ENCODE results near the gene GK. TPM values are rescaled to one million over a fixed set of nuclear protein-coding genes. Genes with fewer than 3 reads are reported as not detected.
"Not testable (repeated sequence)": the region's sequence is repeated elsewhere in the genome, so short reads cannot be mapped to it uniquely, and the experiment has no call there.

Gene GK
- polyA plus RNA-seq, 5 donors: 6.5 to 10.1 (median 8.9) TPM

DNA sequence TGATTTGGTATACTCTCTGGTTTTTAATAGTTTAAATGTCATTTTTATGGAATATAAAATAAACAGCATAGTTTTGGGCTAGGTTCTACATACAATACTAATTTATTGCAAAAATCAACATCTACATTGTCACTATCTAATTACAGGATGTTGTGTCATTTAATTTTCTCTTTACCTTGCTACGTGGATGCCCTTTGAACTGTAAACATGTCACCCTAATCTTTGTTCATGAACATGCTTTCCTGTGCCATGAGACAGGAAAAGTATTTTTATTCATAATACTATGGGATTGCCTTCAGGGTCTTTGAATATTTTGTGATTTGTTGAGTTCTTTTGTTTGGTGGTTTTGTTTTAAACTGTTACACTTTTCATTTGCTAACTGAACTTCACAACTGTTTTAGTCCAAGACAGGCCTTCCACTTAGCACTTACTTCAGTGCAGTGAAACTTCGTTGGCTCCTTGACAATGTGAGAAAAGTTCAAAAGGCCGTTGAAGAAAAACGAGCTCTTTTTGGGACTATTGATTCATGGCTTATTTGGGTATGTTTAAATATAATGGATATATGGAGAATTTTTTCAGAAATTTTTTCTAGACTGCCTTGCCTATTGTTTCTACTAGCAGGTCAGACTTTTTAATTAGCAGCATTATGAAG, 40.9 kb downstream of the GK start:
- no peak for DNase-seq

DNA sequence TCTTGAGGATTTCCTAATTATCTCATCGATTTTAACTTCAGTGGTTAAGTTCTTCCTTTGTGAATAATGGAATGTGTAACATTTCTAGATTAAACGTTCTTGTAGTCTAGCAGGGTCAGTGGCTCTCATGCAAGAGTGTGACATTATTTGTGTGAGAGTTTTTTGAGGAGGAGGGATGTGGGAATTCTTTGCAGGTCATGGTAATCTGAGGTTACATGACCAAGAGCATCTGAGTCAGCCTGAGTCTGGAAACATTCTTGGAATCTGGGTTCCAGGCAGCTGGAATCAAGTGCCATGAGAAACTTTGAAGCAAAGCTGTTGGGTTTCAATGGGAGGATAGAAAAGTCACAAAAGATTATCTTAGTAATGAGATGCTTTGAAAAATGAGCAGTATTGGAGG, 49.5 kb downstream of the GK start:
- no peak for DNase-seq

DNA sequence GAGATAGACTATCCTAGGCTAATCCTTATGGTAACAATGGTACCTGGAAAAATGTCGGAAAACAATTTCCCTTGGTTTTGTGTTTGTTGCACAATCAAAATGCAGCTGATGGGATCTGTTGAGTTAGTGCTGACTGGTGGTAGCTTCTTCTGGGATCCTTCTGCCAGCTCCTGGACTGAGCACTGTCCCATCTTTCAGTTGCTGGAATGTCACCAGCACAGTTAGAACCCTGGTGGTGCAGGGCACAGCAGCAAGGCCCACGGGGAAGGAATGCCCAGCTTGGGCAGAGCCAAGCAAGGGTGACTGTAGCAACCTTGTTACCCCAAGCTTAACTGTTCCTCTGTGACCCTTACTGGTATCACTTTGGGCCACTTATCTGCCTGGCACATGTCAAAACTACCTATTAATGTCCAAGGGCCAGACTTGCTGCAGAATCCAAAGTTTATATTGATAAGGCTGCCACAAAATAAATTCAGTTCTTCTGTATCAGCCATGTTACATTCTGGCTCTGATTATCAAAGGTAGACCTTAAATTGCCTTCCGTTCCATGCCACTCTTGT, 53.1 kb downstream of the GK start:
- no peak for DNase-seq

DNA sequence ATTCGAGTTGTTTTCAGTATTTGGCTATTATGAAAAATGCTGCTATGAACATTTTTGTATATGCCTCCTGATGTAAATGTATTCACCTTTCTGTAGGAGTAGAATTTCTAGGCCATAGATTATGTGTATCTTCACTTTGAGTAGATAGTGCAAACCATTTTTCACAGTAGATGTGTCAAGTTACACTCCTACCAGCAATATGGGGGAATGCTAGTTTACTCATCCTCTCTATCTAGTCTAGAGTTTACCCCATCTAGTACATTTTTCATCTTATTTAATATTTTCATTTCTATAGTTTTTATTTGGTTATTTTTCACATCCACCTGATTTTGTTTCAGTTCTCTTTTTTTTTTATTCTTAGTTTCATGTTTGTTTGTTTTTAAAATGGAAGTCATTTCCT, 59.0 kb downstream of the GK start:
- no peak for DNase-seq

DNA sequence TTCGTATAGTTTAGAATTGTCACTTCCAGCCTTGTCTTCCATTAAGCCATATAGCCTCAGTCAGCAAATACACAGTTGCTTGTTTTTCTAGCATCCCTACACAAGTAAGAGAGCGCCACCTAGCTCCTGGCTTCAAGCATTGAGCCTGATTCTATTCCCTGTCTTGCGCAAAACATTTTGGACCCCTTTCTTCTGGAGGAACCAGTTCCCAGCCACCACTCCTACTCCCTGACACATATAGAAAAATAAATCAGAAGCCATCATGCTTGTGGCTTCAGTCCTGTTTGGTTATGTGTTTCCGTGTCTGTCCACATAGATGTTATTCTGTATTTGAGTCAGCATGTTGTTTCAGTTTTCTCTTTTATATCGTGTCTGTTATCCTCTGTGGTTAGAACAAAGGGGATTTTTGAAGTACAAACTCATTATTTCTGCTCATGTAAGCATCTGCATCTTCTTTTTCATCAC, 59.9 kb downstream of the GK start:
- DNase-seq: peak; percentile 14 to 30

DNA sequence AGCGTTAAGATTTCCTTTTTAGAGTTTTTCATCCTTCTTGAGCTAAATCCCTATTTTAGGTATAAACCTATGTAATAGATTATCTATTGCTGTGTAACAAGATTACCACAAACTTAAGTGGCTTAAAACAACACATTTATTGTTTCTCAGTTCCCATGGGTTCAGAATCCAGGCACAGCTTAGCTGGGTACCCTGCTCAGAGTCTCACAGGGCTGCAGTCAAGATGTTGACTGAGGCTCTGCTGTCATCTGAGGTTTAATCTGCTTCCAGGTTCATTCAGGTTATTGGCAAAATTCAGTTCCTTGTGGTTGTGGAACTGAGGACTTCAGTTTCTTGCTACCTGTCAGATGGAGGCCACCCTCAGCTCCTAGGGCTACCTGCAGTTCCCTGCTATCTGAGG, 60.9 kb downstream of the GK start:
- DNase-seq: no peak

DNA sequence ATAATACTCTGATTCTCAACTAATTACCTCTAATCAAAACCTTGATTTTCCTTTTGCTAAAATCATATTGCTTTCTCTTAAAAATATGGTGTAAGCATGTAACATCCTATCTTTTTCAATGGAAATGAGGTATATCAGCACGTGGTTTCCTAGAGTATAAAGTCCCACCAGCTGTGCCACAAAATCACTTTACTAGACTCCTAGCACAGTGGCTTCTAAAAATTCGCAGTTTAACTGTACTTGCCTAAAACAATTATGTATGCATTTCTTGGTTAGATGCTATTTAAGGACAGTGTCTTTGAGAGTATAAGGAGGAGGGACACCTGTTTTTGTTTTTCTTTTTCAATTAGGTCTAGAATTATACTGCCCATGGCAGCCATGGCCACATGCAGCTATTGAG, 62.8 kb downstream of the GK start:
- DNase-seq: no peak

DNA sequence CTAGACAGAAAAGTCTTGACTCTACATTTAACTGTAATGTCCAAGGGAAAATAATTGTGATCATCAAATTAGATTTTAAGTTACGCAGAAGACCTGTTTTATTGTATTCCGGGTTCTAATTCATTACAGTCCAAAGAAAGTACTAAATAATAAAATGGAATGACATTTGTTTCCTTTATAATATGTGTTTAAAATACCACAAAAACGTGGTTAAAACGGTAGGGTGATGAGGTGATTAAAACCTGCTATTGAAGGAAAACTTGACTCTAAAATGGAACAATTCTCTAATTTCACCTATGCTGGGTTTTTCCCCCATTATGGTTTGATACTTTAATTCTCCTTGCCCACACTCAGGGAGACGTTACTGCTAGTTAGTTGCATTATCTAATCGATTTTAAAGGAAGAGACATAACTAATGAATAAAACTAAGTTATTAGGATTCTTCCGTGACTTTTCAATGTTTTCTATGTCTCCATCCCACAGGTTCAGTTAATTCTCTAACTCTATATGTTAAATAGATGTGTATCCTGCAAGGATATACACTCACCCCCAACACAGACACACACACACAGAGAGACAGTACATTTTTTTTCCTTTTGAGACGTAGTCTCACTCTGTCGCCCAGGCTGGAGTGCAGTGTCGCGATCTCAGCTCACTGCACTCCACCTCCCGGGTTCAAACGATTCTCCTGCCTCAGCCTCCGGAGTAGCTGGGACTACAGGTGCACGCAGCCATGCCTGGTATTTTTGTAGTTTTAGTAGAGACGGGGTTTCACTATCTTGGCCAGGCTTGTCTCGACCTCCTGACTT, 80.8 kb downstream of the GK start:
- DNase-seq: no peak

DNA sequence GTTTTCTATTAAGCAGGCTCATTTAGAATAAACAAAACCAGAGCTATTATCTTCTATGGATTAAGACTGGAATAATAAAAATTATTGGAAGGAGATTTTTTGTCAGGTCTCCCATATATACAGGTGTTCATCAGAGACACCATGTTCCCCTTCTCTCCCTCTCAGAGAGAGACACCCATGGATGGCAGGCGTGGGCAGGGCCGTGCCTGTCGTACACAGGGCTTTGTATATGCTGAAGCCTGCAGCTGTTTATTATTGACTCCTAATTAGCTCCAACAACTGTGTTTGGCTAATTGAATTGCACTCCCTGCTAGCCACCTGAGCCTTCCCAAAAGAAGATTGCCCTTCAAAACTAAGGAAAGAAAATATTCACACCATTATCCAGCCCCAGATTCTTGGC, 81.6 kb downstream of the GK start:
- no peak for DNase-seq

DNA sequence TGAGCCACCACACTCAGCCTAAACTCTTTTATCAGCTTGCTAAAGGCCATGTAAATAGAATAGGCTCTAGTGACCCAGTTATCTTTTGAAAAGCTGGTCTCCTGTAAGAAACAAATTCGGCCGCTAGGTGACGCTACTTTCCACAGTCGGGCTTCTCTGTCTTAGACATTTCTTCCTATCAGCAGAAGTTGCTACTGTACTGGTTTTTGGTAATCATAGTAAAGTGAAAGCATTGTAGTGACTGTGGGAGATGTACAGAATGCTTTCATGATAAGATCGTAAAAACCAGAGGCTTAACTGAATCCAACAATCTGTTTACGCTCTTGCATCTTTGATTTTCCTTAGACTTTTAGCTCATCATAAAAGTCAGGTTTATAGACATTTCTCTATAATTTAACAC, 82.6 kb downstream of the GK start:
- DNase-seq: peak; percentile 16 to 32

DNA sequence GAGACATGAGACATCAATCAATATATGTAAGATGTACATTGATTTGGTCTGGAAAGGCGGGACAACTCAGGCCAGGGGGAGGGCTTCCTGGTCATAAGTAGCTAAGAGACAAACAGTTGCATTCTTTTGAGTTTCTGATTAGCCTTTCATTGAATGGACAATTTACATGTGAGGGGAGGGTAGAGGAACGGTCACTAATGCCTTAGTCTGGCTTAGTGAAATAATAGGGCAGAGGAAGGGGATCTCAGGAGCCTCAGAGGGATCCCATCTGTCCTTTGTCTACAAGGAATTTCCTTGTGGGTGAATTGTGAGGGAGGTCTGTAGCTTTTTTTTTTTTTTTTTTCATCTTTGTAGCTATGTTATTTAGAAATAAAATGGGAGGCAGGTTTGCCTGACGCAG, 88.3 kb downstream of the GK start:
- DNase-seq: no peak

DNA sequence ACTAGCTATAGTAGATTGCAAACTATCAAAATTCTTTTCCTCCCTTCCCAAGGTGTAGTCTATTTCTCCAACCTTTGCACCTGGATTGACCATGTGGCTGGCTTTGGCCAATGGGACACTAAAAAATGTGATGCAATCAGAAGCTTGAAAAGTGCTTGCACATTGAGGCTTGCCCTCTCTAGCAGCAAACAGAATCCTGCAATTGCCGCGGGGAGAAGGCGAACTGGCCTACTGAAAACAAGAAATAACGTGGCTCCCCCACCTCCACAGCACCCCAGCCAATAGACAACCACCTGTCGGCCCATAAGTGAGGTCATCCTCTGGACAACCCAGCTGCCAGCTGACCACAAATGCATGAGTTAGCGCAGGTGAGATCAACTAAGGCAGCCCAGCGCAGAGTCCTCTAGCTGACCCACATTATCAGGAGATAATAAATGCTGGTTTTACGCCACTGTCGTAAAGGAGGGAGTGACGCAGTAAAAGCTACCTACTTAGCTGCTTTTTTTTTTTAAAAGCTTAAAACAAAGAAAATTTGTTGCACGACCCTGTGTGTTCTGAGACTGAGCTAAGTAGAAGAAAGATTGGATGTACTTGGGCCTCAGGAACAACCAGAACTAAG, 95.2 kb downstream of the GK start:
- DNase-seq: no peak

DNA sequence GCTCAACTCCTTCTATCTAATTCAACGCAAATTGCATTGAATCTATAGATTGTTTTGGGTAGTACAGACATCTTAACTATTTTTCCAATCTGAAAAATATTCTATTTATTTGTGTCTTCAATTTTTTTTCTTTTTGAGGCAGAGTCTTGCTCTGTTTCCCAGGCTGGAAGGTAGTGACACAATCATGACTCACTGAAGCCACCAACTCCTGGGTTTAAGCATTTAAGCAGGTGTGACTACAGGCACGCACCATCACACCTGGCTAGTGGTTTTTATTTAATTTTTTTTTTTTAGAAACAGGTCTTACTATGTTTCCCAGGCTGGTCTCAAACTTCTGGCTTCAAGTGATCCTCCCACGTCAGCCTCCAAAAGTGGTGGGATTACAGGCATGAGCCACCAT, 98.3 kb downstream of the GK start:
- no peak for DNase-seq

DNA sequence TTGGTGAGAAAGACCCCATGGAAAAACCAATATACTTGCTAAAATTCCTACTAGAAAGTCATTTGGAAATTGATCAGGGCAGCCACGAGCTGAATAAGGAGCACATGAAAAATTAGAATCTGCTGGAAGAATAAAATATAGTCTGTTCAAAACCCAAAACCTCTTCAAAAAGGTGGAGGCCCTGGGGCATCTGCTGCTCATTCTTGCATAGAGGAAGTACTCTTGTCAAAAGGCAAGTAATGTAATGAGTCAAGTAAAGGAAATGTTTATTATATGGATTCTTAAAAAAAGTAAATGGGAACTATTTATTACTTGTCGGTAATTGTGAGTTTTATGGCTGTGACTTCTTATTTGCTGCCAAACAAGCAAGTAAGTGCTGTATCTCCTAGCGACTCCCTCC, 109.5 kb downstream of the GK start:
- no peak for DNase-seq

DNA sequence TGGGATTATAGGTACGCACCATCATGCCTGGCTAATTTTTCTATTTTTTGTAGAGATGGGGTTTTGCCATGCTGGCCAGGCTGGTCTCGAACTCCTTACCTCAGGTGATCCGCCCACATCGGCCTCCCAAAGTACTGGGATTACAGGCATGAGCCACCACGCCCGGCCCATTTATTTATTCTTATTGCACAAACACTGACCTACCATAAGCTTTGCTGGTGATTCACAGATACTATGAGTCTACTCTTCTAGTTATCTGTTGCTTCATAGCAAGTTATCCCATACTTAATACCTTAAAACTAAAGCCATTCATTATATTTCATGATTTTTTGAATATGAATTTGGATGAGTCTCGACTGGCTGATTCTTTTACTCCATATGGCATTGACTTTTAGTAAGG, 120.5 kb downstream of the GK start:
- DNase-seq: not testable (repeated sequence)

DNA sequence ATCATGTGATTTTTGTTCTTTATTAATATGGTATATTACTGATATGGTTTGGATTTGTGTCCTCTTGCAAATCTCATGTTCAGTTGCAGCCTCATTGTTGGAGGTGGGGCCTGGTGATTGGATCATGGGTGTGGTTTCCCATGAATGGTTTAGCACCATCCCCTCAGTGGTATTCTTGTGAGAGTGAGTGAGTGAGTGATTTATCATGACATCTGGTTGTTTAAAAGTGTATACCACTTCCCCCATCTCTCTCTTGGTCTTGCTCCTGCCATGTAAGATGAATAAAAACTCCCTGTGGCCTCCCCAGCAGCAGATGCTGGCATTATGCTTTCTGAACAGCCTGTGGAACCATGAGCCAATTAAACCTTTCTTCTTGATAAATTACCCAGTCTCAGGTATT, 124.4 kb downstream of the GK start:
- DNase-seq: no peak

DNA sequence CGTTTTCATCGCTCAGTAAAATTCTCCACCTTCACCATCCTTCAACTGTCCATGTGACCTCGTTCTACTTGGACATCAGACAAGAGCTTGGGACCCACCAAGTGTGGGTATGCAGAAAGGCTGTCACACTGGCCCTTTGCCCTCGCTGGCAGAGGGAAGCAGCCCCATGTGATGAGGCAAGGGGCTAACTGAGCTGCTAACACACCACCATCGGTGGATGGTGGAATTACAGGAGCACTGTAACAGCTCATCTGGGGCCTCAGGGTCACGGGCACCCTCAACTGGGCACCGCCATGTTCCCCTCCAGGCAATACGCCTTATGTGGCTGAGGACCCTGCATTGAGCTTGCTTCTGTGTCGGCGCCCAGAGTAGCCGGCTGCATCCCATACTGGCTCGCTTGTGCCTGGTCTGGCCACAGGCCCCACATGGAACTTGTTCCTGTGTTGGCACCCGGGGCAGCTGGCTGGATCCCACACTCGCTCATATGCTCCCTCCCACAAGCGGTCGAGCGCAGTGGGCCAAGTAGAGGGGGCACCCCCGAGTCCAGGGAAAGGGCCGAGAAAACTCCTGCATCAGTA, 126.3 kb downstream of the GK start:
- no peak for DNase-seq

Other genes starting within 250 kb of the GK start
- gene TASL, start 75.7 kb upstream of the GK start, polyA plus RNA-seq (ENCODE audit: insufficient read depth in 1 of 5, insufficient read length in 5 of 5, low replicate concordance in 1 of 5): 1 to 10 TPM in 2 of 5 donors, under 1 TPM in 3; 0.76 to 1.7 (median 0.91) TPM
- 10 to 100 TPM; 19.7 to 35.1 (median 29.0) TPM for gene TAB3, start 235.8 kb downstream of the GK start, polyA plus RNA-seq (ENCODE audit: insufficient read depth in 1 of 5, insufficient read length in 5 of 5, low replicate concordance in 1 of 5)